Neural cell (in vitro differentiated cells): Measurements from ENCODE around the gene KRTAP12-1. TPM values are rescaled to one million over a fixed set of nuclear protein-coding genes. Genes with fewer than 3 reads are reported as not detected.

ENCODE experiments used
- H2AFZ ChIP-seq: fragments of 200-600, 300-800 bp; sonication (generic), shearing (Covaris generic); 2 replicates; pipeline ENCODE4 v1.6.0; 2014; ENCODE audit warnings: low read depth, mild to moderate bottlenecking, antibody characterized with exemption, low read length, moderate library complexity
- H3F3A ChIP-seq: fragments of 200-600 bp; shearing (Covaris generic); 2 replicates; pipeline ENCODE4 v1.6.1; 2016; ENCODE audit warnings: mild to moderate bottlenecking, moderate library complexity, mixed read lengths, antibody characterized with exemption, low read length; ENCODE audit not compliant: insufficient read depth, poor library complexity, severe bottlenecking
- H3K27ac ChIP-seq: fragments of 200-600, 300-800 bp; sonication (generic), shearing (Covaris generic); 2 replicates; pipeline ENCODE4 v1.5.1; 2014; ENCODE audit warnings: mild to moderate bottlenecking, low read length, moderate library complexity
- H3K27me3 ChIP-seq: fragments of 300-800, 200-600 bp; sonication (generic), shearing (Covaris generic); 2 replicates; pipeline ENCODE4 v1.6.0; 2014; ENCODE audit warnings: mild to moderate bottlenecking, low read depth, low read length, moderate library complexity; ENCODE audit not compliant: insufficient read depth
- H3K36me3 ChIP-seq: fragments of 300-800, 200-600 bp; sonication (generic), shearing (Covaris generic); 2 replicates; pipeline ENCODE4 v1.5.1; 2014; ENCODE audit warnings: mild to moderate bottlenecking, antibody characterized with exemption, low read length, moderate library complexity; ENCODE audit not compliant: insufficient read depth
- H3K4me2 ChIP-seq: fragments of 300-800, 200-600 bp; sonication (generic), shearing (Covaris generic); 2 replicates; pipeline ENCODE4 v1.6.0; 2014; ENCODE audit warnings: mild to moderate bottlenecking, low read length
- H3K4me3 ChIP-seq: fragments of 300-800, 200-600 bp; sonication (generic), shearing (Covaris generic); 2 replicates; pipeline ENCODE4 v1.5.1; 2014; ENCODE audit warnings: mild to moderate bottlenecking, low read length, moderate library complexity
- H3K79me2 ChIP-seq: fragments of 200-600 bp; shearing (Covaris generic); replicated peaks from 2 replicates; pipeline ENCODE4 v1.6.0; 2014; ENCODE audit warnings: mild to moderate bottlenecking, low read length, moderate library complexity; ENCODE audit not compliant: insufficient read depth
- H3K9ac ChIP-seq: fragments of 300-800, 200-600 bp; sonication (generic), shearing (Covaris generic); 2 replicates; pipeline ENCODE4 v1.6.1; 2016; ENCODE audit warnings: mild to moderate bottlenecking, low read length, mixed read lengths
- H3K9me2 ChIP-seq: fragments of 200-600 bp; shearing (Covaris generic); 2 replicates; pipeline ENCODE4 v1.6.1; 2016; ENCODE audit warnings: mild to moderate bottlenecking, low read length, mixed read lengths; ENCODE audit not compliant: insufficient read depth
- H3K9me3 ChIP-seq: fragments of 200-600, 300-800 bp; sonication (generic), shearing (Covaris generic); 2 replicates; pipeline ENCODE4 v1.6.1; 2016; ENCODE audit warnings: mild to moderate bottlenecking, mixed run types, low read length, moderate library complexity, mixed read lengths
- H4K20me1 ChIP-seq: fragments of 200-600 bp; shearing (Covaris generic); 2 replicates; pipeline ENCODE4 v1.6.1; 2016; ENCODE audit warnings: mild to moderate bottlenecking, mixed run types; ENCODE audit not compliant: insufficient read depth
- EP300 ChIP-seq: fragments of 450-650 bp; conservative IDR thresholded peaks from 2 replicates; pipeline ENCODE4 v1.6.1; 2014; ENCODE audit warnings: antibody characterized with exemption, mild to moderate bottlenecking, moderate library complexity; ENCODE audit not compliant: poor library complexity, severe bottlenecking
- MXI1 ChIP-seq: fragments of 450-650 bp; conservative IDR thresholded peaks from 2 replicates; pipeline ENCODE4 v1.6.1; 2014; ENCODE audit warnings: antibody characterized with exemption, mild to moderate bottlenecking; ENCODE audit not compliant: poor library complexity, severe bottlenecking
- POLR2AphosphoS5 ChIP-seq: IDR thresholded peaks from 2 replicates; pipeline ENCODE4 v1.6.1; 2012
- RAD21 ChIP-seq: fragments of 450-650 bp; conservative IDR thresholded peaks from 2 replicates; pipeline ENCODE4 v1.6.1; 2014; ENCODE audit warnings: antibody characterized with exemption, mild to moderate bottlenecking, moderate library complexity
- REST ChIP-seq: IDR thresholded peaks from 2 replicates; pipeline ENCODE4 v1.6.1; 2012; ENCODE audit warnings: borderline replicate concordance
- SMC3 ChIP-seq: fragments of 450-650 bp; conservative IDR thresholded peaks from 2 replicates; pipeline ENCODE4 v1.6.1; 2014; ENCODE audit warnings: antibody characterized with exemption, mild to moderate bottlenecking, moderate library complexity; ENCODE audit not compliant: poor library complexity
- TAF1 ChIP-seq: IDR thresholded peaks from 2 replicates; pipeline ENCODE4 v1.6.1; 2012; ENCODE audit warnings: low read depth
- polyA plus RNA-seq: library from polyadenylated mRNA; depleted of rRNA; stranded (reverse); fragments of >200 nt; gene quantifications from 2 replicates; pipeline ENCODE4 v1.2.3, GENCODE V29; 2014
- TF ChIP-seq, protein P1 (sequence below): fragments of 450-650 bp; IDR thresholded peaks from 2 replicates; pipeline ENCODE4 v1.5.1; 2014; ENCODE audit warnings: antibody characterized with exemption, mild to moderate bottlenecking, moderate library complexity; ENCODE audit not compliant: poor library complexity, severe bottlenecking

The KRTAP12-1 gene
- polyA plus RNA-seq, 1 donor from 2014 or later = not detected

- no peaks in the 10 kb centered on the region for H3K9me3 ChIP-seq
- no peaks in the 10 kb centered on the region for H3K9me2 ChIP-seq
- no peak overlapping the region for H3K4me2 ChIP-seq
- no peaks in the 10 kb centered on the region for H3K36me3 ChIP-seq
- H3F3A ChIP-seq = no peaks in the 10 kb centered on the region
- no peak overlapping the region for H2AFZ ChIP-seq
- no peaks in the 10 kb centered on the region for H3K79me2 ChIP-seq
- TF ChIP-seq REST (no peak), SMC3 (no peak), TAF1 (no peak), MXI1 (no peak), POLR2AphosphoS5 (no peak)
- TF ChIP-seq, protein P1, sequence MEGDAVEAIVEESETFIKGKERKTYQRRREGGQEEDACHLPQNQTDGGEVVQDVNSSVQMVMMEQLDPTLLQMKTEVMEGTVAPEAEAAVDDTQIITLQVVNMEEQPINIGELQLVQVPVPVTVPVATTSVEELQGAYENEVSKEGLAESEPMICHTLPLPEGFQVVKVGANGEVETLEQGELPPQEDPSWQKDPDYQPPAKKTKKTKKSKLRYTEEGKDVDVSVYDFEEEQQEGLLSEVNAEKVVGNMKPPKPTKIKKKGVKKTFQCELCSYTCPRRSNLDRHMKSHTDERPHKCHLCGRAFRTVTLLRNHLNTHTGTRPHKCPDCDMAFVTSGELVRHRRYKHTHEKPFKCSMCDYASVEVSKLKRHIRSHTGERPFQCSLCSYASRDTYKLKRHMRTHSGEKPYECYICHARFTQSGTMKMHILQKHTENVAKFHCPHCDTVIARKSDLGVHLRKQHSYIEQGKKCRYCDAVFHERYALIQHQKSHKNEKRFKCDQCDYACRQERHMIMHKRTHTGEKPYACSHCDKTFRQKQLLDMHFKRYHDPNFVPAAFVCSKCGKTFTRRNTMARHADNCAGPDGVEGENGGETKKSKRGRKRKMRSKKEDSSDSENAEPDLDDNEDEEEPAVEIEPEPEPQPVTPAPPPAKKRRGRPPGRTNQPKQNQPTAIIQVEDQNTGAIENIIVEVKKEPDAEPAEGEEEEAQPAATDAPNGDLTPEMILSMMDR = no peak
- H4K20me1 ChIP-seq = no peaks in the 10 kb centered on the region
- H3K4me3 ChIP-seq = no peak overlapping the region
- H3K27me3 ChIP-seq = peaks cover 32% of the 10 kb centered on the region
- H3K9ac ChIP-seq = no peak overlapping the region
- no peak overlapping the region for H3K27ac ChIP-seq
These were observed 20.4 kb upstream of the KRTAP12-1 start for GRCh38 chr21:44702111-44702972.

GRCh38 chr21:44701541-44701940 lies 19.6 kb upstream of the KRTAP12-1 start:
- no peaks in the 10 kb centered on the region for H3K9me3 ChIP-seq
- H3K79me2 ChIP-seq = no peaks in the 10 kb centered on the region
- H3K4me3 ChIP-seq = no peak overlapping the region
- no peak overlapping the region for H2AFZ ChIP-seq
- no peaks in the 10 kb centered on the region for H4K20me1 ChIP-seq
- H3K9me2 ChIP-seq = no peaks in the 10 kb centered on the region
- no peaks in the 10 kb centered on the region for H3F3A ChIP-seq
- no peak overlapping the region for H3K27ac ChIP-seq
- no peak overlapping the region for H3K9ac ChIP-seq
- H3K4me2 ChIP-seq = no peak overlapping the region
- H3K36me3 ChIP-seq = no peaks in the 10 kb centered on the region
- H3K27me3 ChIP-seq = peaks cover 24% of the 10 kb centered on the region
- TF ChIP-seq REST (no peak), MXI1 (no peak), EP300 (no peak), RAD21 (no peak), TAF1 (no peak)
- TF ChIP-seq, protein P1 = no peak
